GM19240 (cell line): Measurements from ENCODE around the gene PHF21B.
"Not testable (repeated sequence)": the region's sequence is repeated elsewhere in the genome, so short reads cannot be mapped to it uniquely, and the experiment has no call there.

Experiments used
- DNase-seq: peaks from one replicate; pipeline ENCODE4 v3.0.0; 2011; ENCODE audit warnings: low spot score; ENCODE audit not compliant: insufficient read length

PHF21B gene

GRCh38 chr22:44936201-44936600 lies 73.6 kb downstream of the PHF21B start:
- DNase-seq, result no peak

- no peak for DNase-seq
These were observed 74.1 kb downstream of the PHF21B start for GRCh38 chr22:44935724-44936123.

GRCh38 chr22:44934454-44934735 lies 75.4 kb downstream of the PHF21B start:
- no peak for DNase-seq

- DNase-seq, result no peak
These were observed 75.9 kb downstream of the PHF21B start for GRCh38 chr22:44933666-44934453.

GRCh38 chr22:44932493-44932892 lies 77.3 kb downstream of the PHF21B start:
- no peak for DNase-seq

- no peak for DNase-seq
These were observed 78.0 kb downstream of the PHF21B start for GRCh38 chr22:44931766-44932165.

GRCh38 chr22:44931077-44931540 lies 78.7 kb downstream of the PHF21B start:
- DNase-seq, result no peak

GRCh38 chr22:44930711-44931035 lies 79.1 kb downstream of the PHF21B start:
- DNase-seq, result no peak

GRCh38 chr22:44930016-44930710 lies 79.6 kb downstream of the PHF21B start:
- DNase-seq, result no peak

GRCh38 chr22:44929359-44930015 lies 80.3 kb downstream of the PHF21B start:
- no peak for DNase-seq

- no peak for DNase-seq
These were observed 81.0 kb downstream of the PHF21B start for GRCh38 chr22:44928711-44929358.

- no peak for DNase-seq
These were observed 81.7 kb downstream of the PHF21B start for GRCh38 chr22:44928136-44928463.

- no peak for DNase-seq
These were observed 82.2 kb downstream of the PHF21B start for GRCh38 chr22:44927463-44928135.

- DNase-seq, result no peak
These were observed 83.1 kb downstream of the PHF21B start for GRCh38 chr22:44926491-44927415.

- DNase-seq, result no peak
These were observed 83.7 kb downstream of the PHF21B start for GRCh38 chr22:44926124-44926475.

- no peak for DNase-seq
These were observed 84.2 kb downstream of the PHF21B start for GRCh38 chr22:44925465-44926123.

GRCh38 chr22:44924710-44925109 lies 85.1 kb downstream of the PHF21B start:
- DNase-seq, result no peak

- DNase-seq, result no peak
These were observed 85.7 kb downstream of the PHF21B start for GRCh38 chr22:44924098-44924497.

GRCh38 chr22:44921766-44922165 lies 88.0 kb downstream of the PHF21B start:
- DNase-seq, result not testable (repeated sequence)

GRCh38 chr22:44920183-44920582 lies 89.6 kb downstream of the PHF21B start:
- DNase-seq, result no peak
